Esophagus muscularis mucosa (tissue), 3 donors: ENCODE measurements around the gene GPR18.

Experiments
- POLR2A ChIP-seq: fragments of 450-650 bp; IDR thresholded peaks from one replicate; pipeline ENCODE4 v1.6.1; 2017; ENCODE audit warnings: antibody characterized with exemption, moderate library complexity, mild to moderate bottlenecking, low read depth
- POLR2AphosphoS5 ChIP-seq, 2 donors: sonication (generic); formaldehyde crosslinking; IDR thresholded peaks; one replicate each; pipeline ENCODE4 v1.6.1; 2017; ENCODE audit warnings: antibody characterized with exemption in 2 of 2
- TF ChIP-seq, protein P1 (sequence below), 3 experiments: fragments of 200-600 bp in 2 of 3; fragments of 450-650 bp in 1 of 3; sonication (generic) in 2 of 3; IDR thresholded peaks; one replicate each; pipeline ENCODE4 v1.5.1; 2017 to 2019; ENCODE audit warnings: antibody characterized with exemption in 3 of 3, mild to moderate bottlenecking in 2 of 3, moderate library complexity in 1 of 3

- TF ChIP-seq, protein P1, sequence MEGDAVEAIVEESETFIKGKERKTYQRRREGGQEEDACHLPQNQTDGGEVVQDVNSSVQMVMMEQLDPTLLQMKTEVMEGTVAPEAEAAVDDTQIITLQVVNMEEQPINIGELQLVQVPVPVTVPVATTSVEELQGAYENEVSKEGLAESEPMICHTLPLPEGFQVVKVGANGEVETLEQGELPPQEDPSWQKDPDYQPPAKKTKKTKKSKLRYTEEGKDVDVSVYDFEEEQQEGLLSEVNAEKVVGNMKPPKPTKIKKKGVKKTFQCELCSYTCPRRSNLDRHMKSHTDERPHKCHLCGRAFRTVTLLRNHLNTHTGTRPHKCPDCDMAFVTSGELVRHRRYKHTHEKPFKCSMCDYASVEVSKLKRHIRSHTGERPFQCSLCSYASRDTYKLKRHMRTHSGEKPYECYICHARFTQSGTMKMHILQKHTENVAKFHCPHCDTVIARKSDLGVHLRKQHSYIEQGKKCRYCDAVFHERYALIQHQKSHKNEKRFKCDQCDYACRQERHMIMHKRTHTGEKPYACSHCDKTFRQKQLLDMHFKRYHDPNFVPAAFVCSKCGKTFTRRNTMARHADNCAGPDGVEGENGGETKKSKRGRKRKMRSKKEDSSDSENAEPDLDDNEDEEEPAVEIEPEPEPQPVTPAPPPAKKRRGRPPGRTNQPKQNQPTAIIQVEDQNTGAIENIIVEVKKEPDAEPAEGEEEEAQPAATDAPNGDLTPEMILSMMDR (IDR thresholded peaks at IDR 0.05): no peak
- TF ChIP-seq POLR2AphosphoS5 (IDR thresholded peaks at IDR 0.05) (no peak), POLR2A (no peak)
Observed at GRCh38 chr13:99298056-99298455, 39.9 kb upstream of the GPR18 start.
